D721Med (cell line): ENCODE measurements around the gene ROBO1.

Experiments
- DNase-seq: peaks from one replicate; pipeline ENCODE4 v3.0.0; 2011; ENCODE audit warnings: low spot score; ENCODE audit not compliant: insufficient read length
- FAIRE-seq: peaks from 2 replicates; lab custom pipeline; 2011; peaks lifted over from hg19 to GRCh38; lab: Jason Lieb, UNC
- CTCF ChIP-seq: IDR thresholded peaks from 2 replicates; pipeline ENCODE4 v1.5.1; 2012; ENCODE audit warnings: mild to moderate bottlenecking, control low read depth; ENCODE audit not compliant: insufficient read depth; ENCODE audit errors: missing control alignments

ROBO1 gene

GRCh38 chr3:79737530-79737929 is 30.3 kb downstream of the ROBO1 start:
- DNase-seq, result no peak
- no peak for TF ChIP-seq CTCF
- no peak for FAIRE-seq

GRCh38 chr3:79729096-79729495 is 38.7 kb downstream of the ROBO1 start:
- DNase-seq (no peak), FAIRE-seq (no peak)
- TF ChIP-seq CTCF, result no peak

GRCh38 chr3:79726786-79727185 is 41.0 kb downstream of the ROBO1 start:
- FAIRE-seq (peak; percentile 72), DNase-seq (no peak)
- no peak for TF ChIP-seq CTCF

- DNase-seq (no peak), FAIRE-seq (no peak)
- peak; percentile 28 for TF ChIP-seq CTCF
These were observed 43.6 kb downstream of the ROBO1 start for GRCh38 chr3:79724206-79724605.

GRCh38 chr3:79690072-79690471 is 77.7 kb downstream of the ROBO1 start:
- no peak for TF ChIP-seq CTCF
- no peak for DNase-seq
- no peak for FAIRE-seq

- DNase-seq (no peak), FAIRE-seq (no peak)
- TF ChIP-seq CTCF, result no peak
These were observed 82.7 kb downstream of the ROBO1 start for GRCh38 chr3:79685108-79685507.

GRCh38 chr3:79684041-79684440 is 83.8 kb downstream of the ROBO1 start:
- no peak for FAIRE-seq
- no peak for TF ChIP-seq CTCF
- no peak for DNase-seq
